Measurements from ENCODE around the gene SPTAN1.

SPTAN1 gene

GRCh38 chr9:128607642-128608350 is 55.4 kb downstream of the SPTAN1 start:
- DNase-seq = no peak

- DNase-seq = no peak
Measured at GRCh38 chr9:128610897-128611296, 58.5 kb downstream of the SPTAN1 start.

GRCh38 chr9:128611600-128612394 is 59.4 kb downstream of the SPTAN1 start:
- no peak for DNase-seq

- no peak for DNase-seq
Measured at GRCh38 chr9:128614728-128615127, 62.3 kb downstream of the SPTAN1 start.

- no peak for DNase-seq
Measured at GRCh38 chr9:128615571-128615970, 63.2 kb downstream of the SPTAN1 start.

GRCh38 chr9:128617943-128618342 is 65.6 kb downstream of the SPTAN1 start:
- no peak for DNase-seq

GRCh38 chr9:128619127-128619526 is 66.7 kb downstream of the SPTAN1 start:
- DNase-seq = no peak

- no peak for DNase-seq
Measured at GRCh38 chr9:128619779-128620178, 67.4 kb downstream of the SPTAN1 start.

- no peak for DNase-seq
Measured at GRCh38 chr9:128621730-128622455, 69.5 kb downstream of the SPTAN1 start.

GRCh38 chr9:128624566-128624965 is 72.2 kb downstream of the SPTAN1 start:
- no peak for DNase-seq

GRCh38 chr9:128625391-128626146 is 73.2 kb downstream of the SPTAN1 start:
- no peak for DNase-seq

- DNase-seq = no peak
Measured at GRCh38 chr9:128626181-128626580, 73.8 kb downstream of the SPTAN1 start.

GRCh38 chr9:128627127-128627715 is 74.8 kb downstream of the SPTAN1 start:
- DNase-seq = no peak

- DNase-seq = no peak
Measured at GRCh38 chr9:128627906-128628305, 75.5 kb downstream of the SPTAN1 start.

- no peak for DNase-seq
Measured at GRCh38 chr9:128628471-128629048, 76.2 kb downstream of the SPTAN1 start.

GRCh38 chr9:128629136-128629535 is 76.7 kb downstream of the SPTAN1 start:
- DNase-seq = no peak

GRCh38 chr9:128629852-128630545 is 77.6 kb downstream of the SPTAN1 start:
- DNase-seq = no peak

GRCh38 chr9:128631636-128632035 is 79.2 kb downstream of the SPTAN1 start:
- no peak for DNase-seq

GRCh38 chr9:128632066-128632465 is 79.7 kb downstream of the SPTAN1 start:
- DNase-seq = no peak

GRCh38 chr9:128632486-128632885 is 80.1 kb downstream of the SPTAN1 start:
- no peak for DNase-seq

GRCh38 chr9:128633057-128633456 is 80.7 kb downstream of the SPTAN1 start:
- DNase-seq = no peak

GRCh38 chr9:128633601-128634000 is 81.2 kb downstream of the SPTAN1 start:
- no peak for DNase-seq
